HL-60 (cell line): ENCODE data around the gene DNAH6.

Source experiments
- GABPA ChIP-seq: IDR thresholded peaks from 2 replicates; pipeline ENCODE4 v1.6.1; 2012; ENCODE audit warnings: low read depth
- POLR2AphosphoS5 ChIP-seq: IDR thresholded peaks from 2 replicates; pipeline ENCODE4 v1.6.1; 2012; ENCODE audit warnings: low read depth
- TF ChIP-seq, protein P1 (sequence below): IDR thresholded peaks from one replicate; pipeline ENCODE4 v1.5.1; 2011; ENCODE audit warnings: low read length, control low read depth, inconsistent platforms; ENCODE audit not compliant: insufficient read depth
- TF ChIP-seq, protein P2 (sequence below): IDR thresholded peaks from 2 replicates; pipeline ENCODE4 v1.6.1; 2012; ENCODE audit warnings: low read depth; ENCODE audit not compliant: insufficient replicate concordance

- TF ChIP-seq, protein P1, sequence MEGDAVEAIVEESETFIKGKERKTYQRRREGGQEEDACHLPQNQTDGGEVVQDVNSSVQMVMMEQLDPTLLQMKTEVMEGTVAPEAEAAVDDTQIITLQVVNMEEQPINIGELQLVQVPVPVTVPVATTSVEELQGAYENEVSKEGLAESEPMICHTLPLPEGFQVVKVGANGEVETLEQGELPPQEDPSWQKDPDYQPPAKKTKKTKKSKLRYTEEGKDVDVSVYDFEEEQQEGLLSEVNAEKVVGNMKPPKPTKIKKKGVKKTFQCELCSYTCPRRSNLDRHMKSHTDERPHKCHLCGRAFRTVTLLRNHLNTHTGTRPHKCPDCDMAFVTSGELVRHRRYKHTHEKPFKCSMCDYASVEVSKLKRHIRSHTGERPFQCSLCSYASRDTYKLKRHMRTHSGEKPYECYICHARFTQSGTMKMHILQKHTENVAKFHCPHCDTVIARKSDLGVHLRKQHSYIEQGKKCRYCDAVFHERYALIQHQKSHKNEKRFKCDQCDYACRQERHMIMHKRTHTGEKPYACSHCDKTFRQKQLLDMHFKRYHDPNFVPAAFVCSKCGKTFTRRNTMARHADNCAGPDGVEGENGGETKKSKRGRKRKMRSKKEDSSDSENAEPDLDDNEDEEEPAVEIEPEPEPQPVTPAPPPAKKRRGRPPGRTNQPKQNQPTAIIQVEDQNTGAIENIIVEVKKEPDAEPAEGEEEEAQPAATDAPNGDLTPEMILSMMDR = no peak
- TF ChIP-seq POLR2AphosphoS5 (no peak), GABPA (no peak)
- TF ChIP-seq, protein P2, sequence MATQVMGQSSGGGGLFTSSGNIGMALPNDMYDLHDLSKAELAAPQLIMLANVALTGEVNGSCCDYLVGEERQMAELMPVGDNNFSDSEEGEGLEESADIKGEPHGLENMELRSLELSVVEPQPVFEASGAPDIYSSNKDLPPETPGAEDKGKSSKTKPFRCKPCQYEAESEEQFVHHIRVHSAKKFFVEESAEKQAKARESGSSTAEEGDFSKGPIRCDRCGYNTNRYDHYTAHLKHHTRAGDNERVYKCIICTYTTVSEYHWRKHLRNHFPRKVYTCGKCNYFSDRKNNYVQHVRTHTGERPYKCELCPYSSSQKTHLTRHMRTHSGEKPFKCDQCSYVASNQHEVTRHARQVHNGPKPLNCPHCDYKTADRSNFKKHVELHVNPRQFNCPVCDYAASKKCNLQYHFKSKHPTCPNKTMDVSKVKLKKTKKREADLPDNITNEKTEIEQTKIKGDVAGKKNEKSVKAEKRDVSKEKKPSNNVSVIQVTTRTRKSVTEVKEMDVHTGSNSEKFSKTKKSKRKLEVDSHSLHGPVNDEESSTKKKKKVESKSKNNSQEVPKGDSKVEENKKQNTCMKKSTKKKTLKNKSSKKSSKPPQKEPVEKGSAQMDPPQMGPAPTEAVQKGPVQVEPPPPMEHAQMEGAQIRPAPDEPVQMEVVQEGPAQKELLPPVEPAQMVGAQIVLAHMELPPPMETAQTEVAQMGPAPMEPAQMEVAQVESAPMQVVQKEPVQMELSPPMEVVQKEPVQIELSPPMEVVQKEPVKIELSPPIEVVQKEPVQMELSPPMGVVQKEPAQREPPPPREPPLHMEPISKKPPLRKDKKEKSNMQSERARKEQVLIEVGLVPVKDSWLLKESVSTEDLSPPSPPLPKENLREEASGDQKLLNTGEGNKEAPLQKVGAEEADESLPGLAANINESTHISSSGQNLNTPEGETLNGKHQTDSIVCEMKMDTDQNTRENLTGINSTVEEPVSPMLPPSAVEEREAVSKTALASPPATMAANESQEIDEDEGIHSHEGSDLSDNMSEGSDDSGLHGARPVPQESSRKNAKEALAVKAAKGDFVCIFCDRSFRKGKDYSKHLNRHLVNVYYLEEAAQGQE = no peak
Observed at GRCh38 chr2:84799772-84800171, 283.5 kb downstream of the DNAH6 start.
